ENCODE measurements around the gene BAD. TPM values are rescaled to one million over a fixed set of nuclear protein-coding genes. Genes with fewer than 3 reads are reported as not detected.

BAD gene
- total and polyA plus RNA-seq, 11 donors, result 41.5 to 123 (median 58.5) TPM

GRCh38 chr11:64305691-64306562 is 21.5 kb upstream of the BAD start:
- peaks cover 0 to 33% (median 21%) of the 10 kb centered on the region in 12 donors for H3K4me1 ChIP-seq
- ATAC-seq (peak in 3 of 4 donors; percentile 12 to 27 (median 20)), DNase-seq (peak; percentile 76 to 86 (median 80))
- 1 to 2% (median 2%) methylated on average over 44 to 71 of the region's 71 CpGs for WGBS, 4 donors
- peak overlapping the region; percentile 89 to 98 (median 96) for H3K27ac ChIP-seq
- intact Hi-C loops (cut with DNase I), result loop anchor here in 5 of 10 donors (1.0 to 10.0 kb wide), 7 partner anchors 35 to 331 kb away; partner anchors contain the start of genes PPP1R14B (in 2 of the 5), COX8A (in 1 of the 5), FKBP2 (in 1 of the 5) and PLCB3 (in 1 of the 5)
- H3K27me3 ChIP-seq, result peaks cover 0 to 4% (median 0%) of the 10 kb centered on the region in 9 donors
- H3K9me3 ChIP-seq, result no peaks in the 10 kb centered on the region
- H3K4me3 ChIP-seq, result peak overlapping the region; percentile 62 to 93 (median 80)
- TF ChIP-seq CTCF (IDR thresholded peaks at IDR 0.05) (peak in 10 of 12 donors; percentile 9 to 54 (median 39)), POLR2A (IDR thresholded peaks at IDR 0.05) (no peak)
- peaks cover 0 to 17% (median 7%) of the 10 kb centered on the region in 9 donors for H3K36me3 ChIP-seq

DNA sequence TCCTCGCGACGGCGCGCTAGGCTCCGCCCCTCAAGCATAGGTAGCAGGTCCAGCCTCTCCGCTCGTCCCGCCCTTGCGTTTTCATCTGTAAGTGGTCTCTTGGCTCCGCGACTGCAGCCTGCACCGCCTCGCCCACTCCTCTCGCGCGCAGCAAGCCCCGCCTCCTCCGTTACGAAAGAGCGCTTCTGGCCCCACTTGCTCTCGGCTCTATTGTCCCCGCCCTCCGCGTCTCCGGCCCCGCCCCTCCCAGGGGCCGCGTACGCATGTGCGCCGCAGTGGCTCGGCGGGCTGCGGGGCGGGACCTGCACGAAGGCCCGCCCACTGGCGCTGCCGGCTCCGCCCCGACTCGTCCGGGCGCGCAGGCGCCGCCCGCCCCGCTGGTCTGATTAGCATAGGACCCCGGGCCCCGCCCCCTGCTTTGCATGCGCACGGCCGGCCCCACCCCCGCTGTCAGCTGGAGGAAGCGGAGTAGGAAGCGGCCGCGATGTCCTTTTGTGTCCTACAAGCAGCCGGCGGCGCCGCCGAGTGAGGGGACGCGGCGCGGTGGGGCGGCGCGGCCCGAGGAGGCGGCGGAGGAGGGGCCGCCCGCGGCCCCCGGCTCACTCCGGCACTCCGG is 20.7 kb upstream of the BAD start, which contains the start of gene ESRRA:
Gene ESRRA (plus strand): TSS at position 450 of the 616 bp plus-strand sequence. CDS start 1,656 bp downstream, outside the sequence.
- WGBS, 4 donors, result 0 to 1% (median 1%) methylated on average over 15 to 81 of the region's 81 CpGs
- intact Hi-C loops (cut with DNase I), result loop anchor here in 5 of 10 donors (1.0 to 10.0 kb wide), 7 partner anchors 34 to 330 kb away; partner anchors contain the start of genes PPP1R14B (in 2 of the 5), COX8A (in 1 of the 5), FKBP2 (in 1 of the 5) and PLCB3 (in 1 of the 5)

GRCh38 chr11:64304316-64305072 is 20.0 kb upstream of the BAD start:
- no peaks in the 10 kb centered on the region for H3K9me3 ChIP-seq

More for the DNA sequence above, 20.7 kb upstream of the BAD start, which contains the start of gene ESRRA:
- ATAC-seq (peak; percentile 83 to 90 (median 90)), DNase-seq (peak; percentile 100)
- H3K27me3 ChIP-seq, result peaks cover 0 to 10% (median under 1%) of the 10 kb centered on the region in 9 donors
- H3K9me3 ChIP-seq, result no peaks in the 10 kb centered on the region
- H3K4me3 ChIP-seq, result peak within 1 kb of the TSS; percentile 62 to 93 (median 80)
- H3K27ac ChIP-seq, result peak within 1 kb of the TSS; percentile 90 to 98 (median 97)
- peaks cover 0 to 41% (median 29%) of the 10 kb centered on the region in 12 donors for H3K4me1 ChIP-seq
- peaks cover 0 to 11% (median 7%) of the 10 kb centered on the region in 9 donors for H3K36me3 ChIP-seq
- TF ChIP-seq CTCF (IDR thresholded peaks at IDR 0.05) (no peak), POLR2A (IDR thresholded peaks at IDR 0.05) (peak; percentile 69 to 74)

More at GRCh38 chr11:64304316-64305072, 20.0 kb upstream of the BAD start:
- ATAC-seq (peak; percentile 38 to 67 (median 54)), DNase-seq (peak; percentile 91 to 96 (median 94))
- H3K27me3 ChIP-seq, result peaks cover 0 to 17% (median 6%) of the 10 kb centered on the region in 9 donors
- peaks cover 2 to 47% (median 33%) of the 10 kb centered on the region in 12 donors for H3K4me1 ChIP-seq
- peaks cover 0 to 11% (median 7%) of the 10 kb centered on the region in 9 donors for H3K36me3 ChIP-seq
- H3K27ac ChIP-seq, result peak overlapping the region; percentile 90 to 98 (median 97)
- intact Hi-C loops (cut with DNase I), result loop anchor here in 9 of 10 donors (1.0 to 10.0 kb wide), 12 partner anchors 19 to 330 kb away; partner anchors contain the start of genes PLCB3 (in 2 of the 9), PPP1R14B (in 2 of the 9), COX8A (in 1 of the 9) and FKBP2 (in 1 of the 9)
- H3K4me3 ChIP-seq, result peak overlapping the region; percentile 23 to 93 (median 76)
- 0 to 1% (median 1%) methylated on average over 37 to 46 of the region's 46 CpGs for WGBS, 4 donors
- TF ChIP-seq CTCF (IDR thresholded peaks at IDR 0.05), result peak; percentile 81 to 94 (median 89)
- no peak for TF ChIP-seq POLR2A (IDR thresholded peaks at IDR 0.05)

Measured in heart left ventricle (tissue), 16 donors.